Skeletal muscle satellite cell (primary cell): ENCODE results near the gene PSG3. TPM values are rescaled to one million over a fixed set of nuclear protein-coding genes. Genes with fewer than 3 reads are reported as not detected.
"Not testable (repeated sequence)": the region's sequence is repeated elsewhere in the genome, so short reads cannot be mapped to it uniquely, and the experiment has no call there.

Experiments used
- H3K27me3 ChIP-seq: 2 replicates; pipeline ENCODE4 v1.7.0; 2013; ENCODE audit warnings: low read length; ENCODE audit not compliant: control insufficient read depth, insufficient read depth
- H3K36me3 ChIP-seq: 2 replicates; pipeline ENCODE4 v1.7.0; 2013; ENCODE audit warnings: mild to moderate bottlenecking, control low read depth, low read length; ENCODE audit not compliant: insufficient read depth
- H3K4me1 ChIP-seq: 2 replicates; pipeline ENCODE4 v1.7.0; 2013; ENCODE audit warnings: low read length; ENCODE audit not compliant: control insufficient read depth, insufficient read depth
- H3K4me2 ChIP-seq: 2 replicates; pipeline ENCODE4 v1.7.0; 2013; ENCODE audit warnings: mild to moderate bottlenecking, low read length
- H3K4me3 ChIP-seq: 2 replicates; pipeline ENCODE4 v1.7.0; 2013; ENCODE audit warnings: low read length
- H3K9ac ChIP-seq: 2 replicates; pipeline ENCODE4 v1.7.0; 2013; ENCODE audit warnings: mild to moderate bottlenecking, low read depth, low read length, moderate library complexity
- H3K9me3 ChIP-seq: replicated peaks from 2 replicates; pipeline ENCODE4 v1.7.0; 2013; ENCODE audit warnings: mild to moderate bottlenecking, control low read depth, low read length
- total RNA-seq: library from RNA; depleted of rRNA; stranded (reverse); fragments of >200 nt; gene quantifications from 2 replicates; pipeline ENCODE4 v1.2.3, GENCODE V29; 2012; rRNA removed

PSG3 gene
- not detected in 2 replicates for total RNA-seq

- H3K36me3 ChIP-seq, H3K4me2 ChIP-seq, H3K27me3 ChIP-seq, H3K4me3 ChIP-seq, H3K9ac ChIP-seq, H3K9me3 ChIP-seq: not testable (repeated sequence)
- H3K4me1 ChIP-seq = peaks cover 13% of the 10 kb centered on the region
These were observed at the start of gene PSG3 for GRCh38 chr19:42740381-42740780. Gene PSG3, minus strand, starts transcription at chr19:42740481. Its CDS starts 97 bp downstream, at chr19:42740384.

- not testable (repeated sequence) for H3K27me3 ChIP-seq
These were observed 48.5 kb upstream of the PSG3 start for GRCh38 chr19:42788766-42789165.

GRCh38 chr19:42787766-42788165 lies 47.5 kb upstream of the PSG3 start:
- not testable (repeated sequence) for H3K36me3 ChIP-seq, H3K4me3 ChIP-seq, H3K27me3 ChIP-seq, H3K4me1 ChIP-seq, H3K9me3 ChIP-seq, H3K9ac ChIP-seq, H3K4me2 ChIP-seq

More at GRCh38 chr19:42788766-42789165, 48.5 kb upstream of the PSG3 start:
- H3K4me1 ChIP-seq, H3K9me3 ChIP-seq, H3K36me3 ChIP-seq, H3K4me3 ChIP-seq, H3K4me2 ChIP-seq, H3K9ac ChIP-seq: not testable (repeated sequence)

- peaks cover 16% of the 10 kb centered on the region for H3K27me3 ChIP-seq
- not testable (repeated sequence) for H3K4me2 ChIP-seq, H3K36me3 ChIP-seq, H3K9me3 ChIP-seq, H3K4me3 ChIP-seq, H3K4me1 ChIP-seq, H3K9ac ChIP-seq
These were observed 36.7 kb upstream of the PSG3 start for GRCh38 chr19:42776750-42777612.

- not testable (repeated sequence) for H3K4me3 ChIP-seq, H3K27me3 ChIP-seq, H3K9me3 ChIP-seq
These were observed 34.4 kb upstream of the PSG3 start for GRCh38 chr19:42774510-42775158.

GRCh38 chr19:42767319-42767718 lies 27.0 kb upstream of the PSG3 start:
- H3K9me3 ChIP-seq, H3K27me3 ChIP-seq, H3K9ac ChIP-seq, H3K4me2 ChIP-seq, H3K4me3 ChIP-seq, H3K36me3 ChIP-seq: not testable (repeated sequence)
- peaks cover 17% of the 10 kb centered on the region for H3K4me1 ChIP-seq

More at GRCh38 chr19:42774510-42775158, 34.4 kb upstream of the PSG3 start:
- not testable (repeated sequence) for H3K4me1 ChIP-seq, H3K36me3 ChIP-seq, H3K4me2 ChIP-seq, H3K9ac ChIP-seq

- H3K4me2 ChIP-seq, H3K27me3 ChIP-seq, H3K9ac ChIP-seq, H3K9me3 ChIP-seq, H3K36me3 ChIP-seq, H3K4me3 ChIP-seq: not testable (repeated sequence)
- peaks cover 21% of the 10 kb centered on the region for H3K4me1 ChIP-seq
These were observed 26.6 kb upstream of the PSG3 start for GRCh38 chr19:42766871-42767270.

- H3K9ac ChIP-seq = no peak overlapping the region
- H3K27me3 ChIP-seq = no peaks in the 10 kb centered on the region
- no peak overlapping the region for H3K4me2 ChIP-seq
- H3K4me3 ChIP-seq = no peak overlapping the region
- H3K4me1 ChIP-seq = peaks cover 36% of the 10 kb centered on the region
- no peaks in the 10 kb centered on the region for H3K9me3 ChIP-seq
- H3K36me3 ChIP-seq = no peaks in the 10 kb centered on the region
These were observed 24.6 kb upstream of the PSG3 start for GRCh38 chr19:42764836-42765235.

- no peak overlapping the region for H3K9ac ChIP-seq
- H3K27me3 ChIP-seq = no peaks in the 10 kb centered on the region
- no peaks in the 10 kb centered on the region for H3K9me3 ChIP-seq
- H3K4me1 ChIP-seq = peaks cover 36% of the 10 kb centered on the region
- H3K36me3 ChIP-seq = no peaks in the 10 kb centered on the region
- H3K4me3 ChIP-seq = no peak overlapping the region
- no peak overlapping the region for H3K4me2 ChIP-seq
These were observed 22.5 kb upstream of the PSG3 start for GRCh38 chr19:42762789-42763188.

- H3K4me1 ChIP-seq = peaks cover 36% of the 10 kb centered on the region
- not testable (repeated sequence) for H3K4me2 ChIP-seq, H3K9me3 ChIP-seq, H3K27me3 ChIP-seq, H3K4me3 ChIP-seq, H3K36me3 ChIP-seq, H3K9ac ChIP-seq
These were observed 21.6 kb upstream of the PSG3 start for GRCh38 chr19:42761924-42762295.

GRCh38 chr19:42760954-42761923 lies 21.0 kb upstream of the PSG3 start:
- H3K27me3 ChIP-seq, H3K36me3 ChIP-seq, H3K9me3 ChIP-seq: not testable (repeated sequence)
- H3K4me2 ChIP-seq = peak overlapping the region; percentile 70
- H3K4me3 ChIP-seq = peak overlapping the region; percentile 27
- H3K9ac ChIP-seq = peak overlapping the region; percentile 57
- H3K4me1 ChIP-seq = peaks cover 36% of the 10 kb centered on the region
